Activated effector memory CD4-positive, alpha-beta T cell treated with anti-CD3 and anti-CD28 coated beads, Interleukin-2, amount 50 U/mL, for 16 hours (primary cell): Measurements from ENCODE around the gene PCGF2.
"Not testable (repeated sequence)": the region's sequence is repeated elsewhere in the genome, so short reads cannot be mapped to it uniquely, and the experiment has no call there.

Source experiments
- DNase-seq: peaks from one replicate; pipeline ENCODE4 v3.0.0-alpha.2; 2020

Gene PCGF2

DNA sequence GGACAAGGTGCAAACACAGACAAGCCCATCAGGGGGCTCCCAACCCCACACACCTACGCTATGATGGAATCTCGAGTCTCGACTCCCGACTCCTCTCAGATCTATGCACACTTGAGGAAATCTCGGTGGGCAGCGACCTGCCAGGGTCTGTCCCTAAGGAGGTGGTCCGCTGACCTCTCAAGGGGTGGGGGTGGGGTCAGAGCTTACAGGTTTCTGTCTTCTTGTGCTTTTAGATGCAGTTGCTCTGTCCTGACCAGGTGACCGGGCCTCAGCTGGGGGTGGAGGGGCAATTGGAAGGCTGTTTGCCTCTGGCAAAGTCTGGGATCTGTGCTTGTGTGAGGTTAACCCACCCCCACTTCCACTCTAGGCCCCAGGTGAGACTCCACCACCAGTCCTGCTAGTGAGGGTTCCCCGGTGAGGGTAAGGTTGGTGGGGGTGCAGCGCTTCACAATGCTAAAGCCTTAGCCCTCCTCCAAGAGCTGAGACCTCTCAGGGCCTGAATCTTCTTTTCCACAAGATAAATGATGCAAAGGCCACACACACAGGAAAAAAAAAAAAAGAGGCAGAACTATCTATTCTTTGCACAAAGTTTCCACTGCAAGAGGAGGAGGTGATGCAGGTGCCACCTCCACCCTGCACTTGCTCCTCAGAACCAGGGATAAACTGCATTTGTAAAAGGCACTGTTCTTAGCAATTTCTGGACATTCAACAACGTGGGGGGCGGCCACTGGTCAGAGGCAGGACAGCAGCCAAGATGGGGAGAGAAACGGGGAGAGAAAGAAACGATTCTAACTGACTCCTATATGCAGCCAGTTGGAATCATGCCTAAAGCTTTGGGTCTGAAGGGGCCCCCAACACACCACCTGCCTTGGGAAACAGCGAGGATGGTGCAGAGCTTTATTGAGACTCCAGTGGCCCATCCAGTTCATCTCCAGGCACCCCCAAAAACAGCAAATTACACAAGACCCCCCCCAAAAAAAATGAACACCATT lies 13.9 kb downstream of the PCGF2 start:
- no peak for DNase-seq

- DNase-seq, result no peak
These were observed 14.7 kb downstream of the PCGF2 start for GRCh38 chr17:38733282-38733981.

GRCh38 chr17:38732376-38733281 lies 15.5 kb downstream of the PCGF2 start:
- no peak for DNase-seq

- no peak for DNase-seq
These were observed 16.4 kb downstream of the PCGF2 start for GRCh38 chr17:38731526-38732294.

- DNase-seq, result peak; percentile 72
These were observed 17.4 kb downstream of the PCGF2 start for GRCh38 chr17:38730526-38731379.

- DNase-seq, result peak; percentile 95
These were observed 18.1 kb downstream of the PCGF2 start, which contains the start of gene CISD3 for GRCh38 chr17:38729886-38730525. Gene CISD3 (plus strand): TSS chr17:38730341. CDS start chr17:38730359, 18 bp downstream.

GRCh38 chr17:38729368-38729885 lies 18.7 kb downstream of the PCGF2 start:
- no peak for DNase-seq

- peak; percentile 87 for DNase-seq
These were observed 19.8 kb downstream of the PCGF2 start for GRCh38 chr17:38728290-38728831.

DNA sequence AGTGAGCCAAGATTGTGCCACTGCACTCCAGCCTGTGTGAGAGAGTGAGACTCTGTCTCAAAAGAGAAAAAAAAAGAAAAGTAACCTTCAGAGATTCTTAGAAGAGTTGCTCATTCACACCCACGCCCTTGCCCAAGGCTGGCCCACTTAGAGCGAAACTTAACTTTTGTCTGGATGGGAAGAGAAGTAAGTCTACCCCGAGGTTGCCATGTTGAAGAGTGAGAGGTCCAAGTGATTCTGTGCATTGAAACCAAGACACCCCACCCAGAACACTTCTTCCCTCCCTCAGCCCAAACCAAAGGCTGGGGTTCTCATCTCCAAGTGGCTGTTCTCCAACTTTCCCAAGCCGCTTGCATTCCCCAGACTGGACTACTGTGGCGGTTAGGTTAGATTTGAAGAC lies 20.4 kb downstream of the PCGF2 start:
- peak; percentile 90 for DNase-seq

- DNase-seq, result not testable (repeated sequence)
These were observed 22.0 kb downstream of the PCGF2 start for GRCh38 chr17:38726145-38726544.

- DNase-seq, result no peak
These were observed 23.1 kb downstream of the PCGF2 start for GRCh38 chr17:38725066-38725465.

DNA sequence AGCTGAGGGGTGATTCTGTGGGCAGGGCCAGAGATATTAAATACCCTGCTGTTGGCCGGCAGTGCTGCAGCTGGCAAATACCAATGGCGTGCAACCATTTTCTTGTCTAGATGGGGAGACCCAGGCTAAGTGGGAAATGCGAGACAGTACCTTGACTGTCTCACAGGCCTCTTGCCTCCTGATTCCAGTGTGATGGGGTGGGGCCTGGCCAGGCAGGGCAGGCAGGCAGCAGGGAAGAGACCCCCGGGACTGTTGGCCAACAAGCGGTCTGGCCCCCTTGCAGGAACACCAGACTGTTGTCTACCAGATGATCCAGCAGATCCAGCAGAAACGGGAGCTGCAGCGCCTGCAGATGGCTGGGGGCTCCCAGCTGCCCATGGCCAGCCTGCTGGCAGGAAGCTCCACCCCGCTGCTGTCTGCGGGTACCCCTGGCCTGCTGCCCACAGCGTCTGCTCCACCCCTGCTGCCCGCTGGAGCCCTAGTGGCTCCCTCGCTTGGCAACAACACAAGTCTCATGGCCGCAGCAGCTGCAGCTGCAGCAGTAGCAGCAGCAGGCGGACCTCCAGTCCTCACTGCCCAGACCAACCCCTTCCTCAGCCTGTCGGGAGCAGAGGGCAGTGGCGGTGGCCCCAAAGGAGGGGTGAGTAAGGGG lies 23.7 kb downstream of the PCGF2 start:
- no peak for DNase-seq

DNA sequence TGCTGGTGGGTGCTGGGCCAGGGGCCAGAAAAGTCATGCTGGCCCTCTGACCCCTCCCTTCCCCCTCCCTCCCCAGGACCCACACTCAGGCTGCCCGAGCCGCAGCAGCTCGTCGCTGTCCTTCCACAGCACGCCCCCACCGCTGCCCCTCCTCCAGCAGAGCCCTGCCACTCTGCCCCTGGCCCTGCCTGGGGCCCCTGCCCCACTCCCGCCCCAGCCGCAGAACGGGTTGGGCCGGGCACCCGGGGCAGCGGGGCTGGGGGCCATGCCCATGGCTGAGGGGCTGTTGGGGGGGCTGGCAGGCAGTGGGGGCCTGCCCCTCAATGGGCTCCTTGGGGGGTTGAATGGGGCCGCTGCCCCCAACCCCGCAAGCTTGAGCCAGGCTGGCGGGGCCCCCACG lies 26.3 kb downstream of the PCGF2 start:
- DNase-seq, result no peak

DNA sequence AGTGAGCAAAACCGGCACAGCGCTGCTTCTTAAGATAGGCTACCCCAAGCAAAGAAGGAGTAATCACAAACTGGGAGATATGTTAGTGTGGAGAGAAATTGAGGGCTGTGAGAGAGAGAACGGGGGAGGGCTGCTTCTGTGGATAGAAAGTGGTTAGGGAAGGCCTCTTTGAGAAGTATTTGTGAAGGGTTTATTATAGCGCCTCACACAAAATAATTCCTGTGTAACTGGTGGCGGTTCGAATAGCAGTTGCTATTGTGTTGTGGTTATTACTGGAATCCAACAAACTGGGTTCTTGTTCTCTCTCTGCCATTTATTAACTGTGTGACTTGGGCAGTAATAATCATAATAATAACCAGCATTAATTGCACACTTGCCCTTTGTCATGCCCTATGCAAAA lies 27.2 kb downstream of the PCGF2 start:
- DNase-seq, result no peak

GRCh38 chr17:38719943-38720641 lies 28.0 kb downstream of the PCGF2 start:
- no peak for DNase-seq

GRCh38 chr17:38719289-38719942 lies 28.7 kb downstream of the PCGF2 start:
- no peak for DNase-seq

DNA sequence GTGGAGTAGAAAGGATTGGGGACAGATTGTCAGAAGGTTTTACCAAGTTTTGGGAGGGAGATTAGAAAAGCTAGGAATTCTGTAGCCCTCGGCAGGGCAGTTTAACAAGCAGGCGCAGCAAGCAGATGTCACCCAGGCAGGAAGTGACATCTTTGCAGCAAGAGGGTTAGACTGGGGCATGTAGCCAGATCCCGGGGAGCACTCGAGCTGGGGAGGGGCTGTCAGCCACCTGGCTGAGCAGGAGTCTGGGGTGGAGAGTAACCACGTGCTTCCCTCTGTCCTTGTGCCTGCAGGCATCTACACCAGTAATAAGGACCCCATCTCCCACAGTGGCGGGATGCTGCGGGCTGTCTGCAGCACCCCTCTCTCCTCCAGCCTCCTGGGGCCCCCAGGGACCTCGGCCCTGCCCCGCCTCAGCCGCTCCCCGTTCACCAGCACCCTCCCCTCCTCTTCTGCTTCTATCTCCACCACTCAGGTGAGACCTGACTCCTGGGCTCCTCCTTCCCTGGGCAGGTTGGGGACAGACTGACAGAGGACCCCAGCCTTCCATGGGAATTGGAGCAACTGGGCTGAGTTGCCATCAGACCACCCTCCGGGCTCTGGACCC lies 30.9 kb downstream of the PCGF2 start:
- DNase-seq, result no peak
